Gastrocnemius medialis (tissue), 4 donors: ENCODE measurements around the gene OR6V1.

ENCODE experiments used
- CTCF ChIP-seq, 5 experiments: fragments of 450-650 bp in 3 of 5; fragments of 200-600 bp in 2 of 5; sonication (generic) in 2 of 5; IDR thresholded peaks in 4 of 5; conservative IDR thresholded peaks in 1 of 5; 1 replicate in 4 of 5; 2 replicates in 1 of 5; pipeline ENCODE4 v1.5.1; 2016 to 2019; ENCODE audit warnings: antibody characterized with exemption in 5 of 5, mild to moderate bottlenecking in 3 of 5, moderate library complexity in 3 of 5
- POLR2A ChIP-seq, 2 donors: fragments of 450-650 bp; IDR thresholded peaks; one replicate each; pipeline ENCODE4 v1.6.1; 2017; ENCODE audit warnings: antibody characterized with exemption in 2 of 2, mild to moderate bottlenecking in 2 of 2, moderate library complexity in 2 of 2

GRCh38 chr7:143041346-143041745 lies 10.8 kb upstream of the OR6V1 start:
- no peak for TF ChIP-seq CTCF (IDR thresholded peaks at IDR 0.05 in 4 of 5, conservative IDR thresholded peaks at IDR 0.05 in 1 of 5)
- no peak for TF ChIP-seq POLR2A (IDR thresholded peaks at IDR 0.05)
